Islet precursor cell (in vitro differentiated cells): Measurements from ENCODE around the gene SPTBN1.
"Not testable (repeated sequence)": the region's sequence is repeated elsewhere in the genome, so short reads cannot be mapped to it uniquely, and the experiment has no call there.

Experiments
- DNase-seq: peaks from one replicate; pipeline ENCODE4 v3.0.0-alpha.2; 2018

SPTBN1 gene

DNA sequence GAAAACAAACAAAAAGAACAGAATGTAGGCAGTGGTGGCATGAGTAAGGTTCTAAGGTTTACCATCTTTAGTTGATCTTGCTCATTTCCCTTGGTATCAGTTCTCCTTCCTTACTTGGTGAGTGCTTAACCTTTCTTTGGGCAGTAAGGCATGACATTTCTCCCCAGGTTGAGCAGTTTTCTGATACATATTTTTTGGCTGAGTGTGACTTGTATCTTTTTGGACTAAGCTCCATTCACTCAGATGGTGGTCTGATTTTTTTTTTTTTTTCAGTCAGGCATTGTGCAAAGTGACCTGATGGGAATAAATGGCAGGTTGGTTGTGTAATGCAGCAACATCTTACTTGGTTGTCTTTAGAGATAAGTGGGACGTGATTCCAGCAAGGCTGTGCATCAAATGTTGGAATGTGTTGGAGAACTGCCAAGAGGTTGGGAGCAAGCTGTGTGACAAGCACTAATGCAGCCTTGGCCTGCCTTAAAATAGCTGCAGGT, 15.1 kb downstream of the SPTBN1 start:
- no peak for DNase-seq

DNA sequence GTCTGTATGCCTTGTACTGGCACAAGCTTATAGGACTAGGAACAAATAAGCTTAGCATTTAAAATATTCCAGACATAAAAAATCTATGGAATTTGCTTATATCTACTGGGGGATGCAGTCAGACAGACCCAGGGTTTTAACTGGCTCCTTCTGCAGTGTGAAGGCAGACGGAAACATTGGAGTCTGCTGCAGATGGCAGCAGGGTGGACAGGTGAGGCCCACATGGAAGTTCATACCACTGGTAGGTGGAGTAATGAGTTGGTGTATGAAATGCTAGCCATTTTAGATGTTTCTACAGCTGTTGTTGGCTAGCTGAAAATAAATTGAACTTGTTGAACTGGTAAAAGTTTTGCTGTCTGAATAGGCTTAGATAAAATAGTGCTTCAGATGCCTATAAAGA, 17.7 kb downstream of the SPTBN1 start:
- no peak for DNase-seq

GRCh38 chr2:54475285-54475684, 19.2 kb downstream of the SPTBN1 start:
- no peak for DNase-seq

DNA sequence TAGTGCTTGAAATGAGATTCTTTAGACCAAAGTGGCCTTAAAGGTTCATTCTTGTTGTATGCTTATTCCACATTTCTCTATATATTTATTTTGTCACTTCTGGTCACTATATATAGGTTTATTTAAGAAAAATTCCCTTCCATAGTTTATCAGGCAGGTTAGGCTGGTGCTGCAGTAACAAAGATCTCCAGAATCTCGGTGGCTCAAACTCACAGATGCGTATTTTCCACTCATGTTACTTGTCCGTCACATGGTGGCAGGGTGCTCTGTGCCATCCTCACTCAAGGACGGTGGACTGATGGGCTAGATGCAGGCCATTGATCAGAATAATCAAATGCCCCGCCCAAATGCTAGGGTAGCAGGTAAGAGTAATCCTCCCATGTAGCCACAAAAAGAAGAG, 19.8 kb downstream of the SPTBN1 start:
- no peak for DNase-seq

DNA sequence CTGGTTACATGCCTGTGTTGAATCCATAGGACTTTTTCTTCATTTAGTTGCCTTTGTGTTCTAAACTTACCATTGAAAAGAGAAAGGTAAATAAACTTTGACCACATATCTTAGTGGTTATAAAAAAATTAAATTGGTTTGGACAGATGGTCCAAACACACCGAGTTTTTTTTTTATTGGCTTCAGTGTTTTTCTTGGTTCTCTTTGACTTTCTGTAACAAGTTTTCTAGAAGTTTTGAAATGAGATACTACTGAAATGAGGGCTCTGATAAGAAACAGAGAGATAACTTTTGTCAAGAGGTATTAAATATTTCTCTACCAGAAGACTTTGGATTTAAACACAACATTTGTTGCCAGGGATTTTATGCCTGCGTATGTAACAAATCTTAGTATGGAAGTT, 20.7 kb downstream of the SPTBN1 start:
- no peak for DNase-seq

- no peak for DNase-seq
These were observed 21.8 kb downstream of the SPTBN1 start for GRCh38 chr2:54477896-54478295.

DNA sequence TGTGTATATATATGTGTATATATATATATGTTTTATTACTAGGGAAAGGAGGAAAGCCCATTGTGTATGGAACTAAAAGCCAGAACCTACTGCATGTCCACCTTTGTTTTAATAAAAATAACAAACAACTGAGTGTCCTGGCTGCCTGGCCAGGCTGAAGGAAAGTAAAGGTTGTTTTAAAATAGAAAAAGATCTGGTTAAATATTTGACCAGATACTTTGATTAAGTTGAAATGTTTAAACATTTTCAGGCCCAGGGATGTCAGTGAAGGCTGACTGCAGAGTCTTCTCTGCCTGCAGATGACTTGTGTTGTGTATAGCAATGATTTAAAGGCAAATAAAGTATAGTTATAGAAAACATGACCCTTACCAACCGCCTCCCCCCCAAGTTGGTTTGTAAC, 22.8 kb downstream of the SPTBN1 start:
- DNase-seq: no peak

DNA sequence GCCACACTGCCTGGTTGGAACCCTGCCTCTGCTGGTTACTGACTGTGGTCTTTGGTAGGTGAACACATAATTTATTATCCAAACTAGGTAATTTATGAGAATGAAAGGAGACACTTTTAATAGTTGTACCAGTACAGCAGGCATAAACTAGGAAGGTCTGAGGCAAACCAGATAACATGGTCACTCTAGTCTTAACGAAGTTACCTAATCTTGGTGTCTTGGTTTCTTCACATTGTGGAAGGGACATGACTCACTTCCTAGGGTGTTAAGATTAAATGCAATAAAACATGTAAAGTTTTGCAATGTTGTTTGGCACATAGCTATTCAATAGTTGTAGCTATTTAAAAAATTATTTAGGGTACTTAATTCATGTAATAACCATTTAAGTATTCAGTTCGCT, 23.3 kb downstream of the SPTBN1 start:
- DNase-seq: no peak

- DNase-seq: no peak
These were observed 23.9 kb downstream of the SPTBN1 start for GRCh38 chr2:54480025-54480424.

DNA sequence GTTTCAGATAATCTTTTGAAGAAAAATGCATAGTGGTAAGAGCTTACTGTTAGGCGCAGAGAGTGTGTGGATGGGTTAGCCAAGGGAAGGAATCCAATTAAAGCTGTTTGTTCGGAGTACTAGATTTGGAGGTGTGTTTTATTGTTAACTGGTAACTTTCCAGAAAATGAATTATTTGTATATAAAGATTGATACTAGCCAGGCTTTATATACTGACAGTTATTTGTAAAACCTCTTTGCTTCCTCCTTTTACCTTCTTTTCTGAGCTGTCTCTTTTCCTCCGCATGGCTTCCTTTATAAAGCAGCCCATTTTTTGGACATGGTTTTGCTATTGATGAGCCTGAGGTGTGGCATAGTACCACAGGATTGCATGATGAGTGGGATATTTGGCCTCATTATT, 25.6 kb downstream of the SPTBN1 start:
- no peak for DNase-seq

- DNase-seq: peak; percentile 89
These were observed 26.6 kb downstream of the SPTBN1 start for GRCh38 chr2:54482715-54483114.

DNA sequence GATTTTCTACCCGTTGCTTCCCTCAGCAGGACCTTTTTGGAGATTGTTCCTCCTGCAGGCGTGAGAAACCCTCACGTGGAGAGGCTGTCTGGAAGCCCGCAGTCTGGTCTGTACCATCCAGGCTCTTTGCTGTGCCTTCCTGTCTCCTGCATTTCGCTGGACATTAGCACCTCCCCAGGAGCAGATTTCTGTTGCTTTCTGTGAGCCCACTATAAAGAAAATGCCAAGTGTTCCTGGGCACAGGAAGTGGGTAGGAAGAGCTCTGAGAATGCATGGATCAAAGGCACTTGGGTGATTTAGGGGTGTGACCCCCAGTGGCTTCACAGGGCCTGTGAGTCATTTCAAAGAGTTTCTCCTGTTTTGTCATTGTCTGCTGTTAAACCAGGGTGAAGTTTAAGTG, 27.3 kb downstream of the SPTBN1 start:
- DNase-seq: peak; percentile 85

GRCh38 chr2:54485756-54486155, 29.6 kb downstream of the SPTBN1 start:
- not testable (repeated sequence) for DNase-seq

DNA sequence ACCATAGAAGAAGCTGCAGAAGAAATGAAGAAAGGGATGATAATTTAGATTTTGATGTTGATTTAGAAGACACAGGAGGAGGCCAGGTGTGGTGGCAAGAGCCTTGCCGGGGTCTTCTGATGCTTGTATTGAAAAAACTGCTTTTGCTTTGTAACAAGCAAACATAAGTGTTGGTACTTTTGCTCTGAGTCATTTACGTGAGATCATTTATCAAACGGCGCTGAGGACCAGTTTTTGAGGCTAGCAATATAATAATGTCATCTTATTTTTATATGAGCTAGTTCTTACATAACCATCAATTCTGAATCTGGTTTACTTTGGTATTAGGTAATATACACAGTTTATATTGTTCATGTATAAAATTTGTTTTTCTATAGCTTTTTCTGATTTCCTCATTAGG, 30.6 kb downstream of the SPTBN1 start:
- DNase-seq: no peak

- no peak for DNase-seq
These were observed 34.7 kb downstream of the SPTBN1 start for GRCh38 chr2:54490863-54491262.

DNA sequence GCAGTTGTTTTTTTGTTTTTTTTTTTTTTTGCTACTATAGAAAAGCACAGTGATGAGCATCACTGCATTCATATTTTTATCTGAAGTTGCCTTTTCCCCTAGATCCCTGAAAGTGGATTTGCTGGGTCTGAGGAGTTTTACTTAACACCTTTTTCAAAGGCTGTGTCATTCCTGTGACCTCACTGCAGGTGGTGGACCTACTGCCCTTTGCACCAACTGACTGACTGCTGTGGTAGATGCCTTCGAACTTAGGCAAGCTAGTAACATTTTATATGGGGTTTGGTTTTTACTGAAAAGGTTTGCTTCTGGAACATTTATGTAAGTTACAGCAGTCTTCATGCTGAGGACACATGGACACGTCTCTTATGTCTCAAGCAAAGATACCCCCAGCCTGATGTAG, 36.2 kb downstream of the SPTBN1 start:
- no peak for DNase-seq

DNA sequence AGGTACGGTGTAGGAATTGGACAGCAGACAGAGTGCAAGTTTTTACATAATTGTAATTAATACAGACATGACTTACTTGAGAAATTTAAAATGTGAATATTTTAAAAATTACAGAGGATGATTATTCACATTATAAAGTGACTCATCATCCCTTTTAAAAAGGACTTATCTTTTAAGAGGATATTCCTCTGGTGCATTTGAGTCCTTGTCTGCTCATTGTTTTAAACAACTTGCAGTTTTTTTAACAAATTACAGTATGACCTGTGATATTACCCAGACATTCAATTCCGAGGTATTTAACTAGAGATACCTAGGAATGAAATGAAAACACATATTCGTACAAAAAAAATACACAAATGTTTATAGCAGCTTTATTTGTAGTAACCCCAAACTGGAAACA, 38.0 kb downstream of the SPTBN1 start:
- DNase-seq: no peak

DNA sequence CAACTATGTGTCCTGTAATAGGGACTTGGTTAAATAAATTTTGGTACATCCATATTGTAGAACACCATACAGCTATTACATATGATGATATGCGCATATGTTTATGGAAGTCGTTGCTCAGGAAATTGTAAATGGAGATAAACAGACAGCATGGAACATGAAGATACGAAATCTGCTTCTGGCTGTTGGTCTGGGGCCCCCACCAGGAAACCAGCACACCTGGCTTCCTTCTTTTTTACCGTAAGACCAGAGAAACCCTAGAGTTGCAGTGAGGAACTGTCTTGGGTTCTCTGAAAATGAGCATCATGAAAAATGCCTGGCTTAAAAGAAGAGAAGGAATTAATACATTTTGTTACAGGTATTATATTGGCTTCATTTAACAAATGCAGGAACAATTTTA, 40.8 kb downstream of the SPTBN1 start:
- no peak for DNase-seq

- no peak for DNase-seq
These were observed 41.9 kb downstream of the SPTBN1 start for GRCh38 chr2:54497763-54498680.

DNA sequence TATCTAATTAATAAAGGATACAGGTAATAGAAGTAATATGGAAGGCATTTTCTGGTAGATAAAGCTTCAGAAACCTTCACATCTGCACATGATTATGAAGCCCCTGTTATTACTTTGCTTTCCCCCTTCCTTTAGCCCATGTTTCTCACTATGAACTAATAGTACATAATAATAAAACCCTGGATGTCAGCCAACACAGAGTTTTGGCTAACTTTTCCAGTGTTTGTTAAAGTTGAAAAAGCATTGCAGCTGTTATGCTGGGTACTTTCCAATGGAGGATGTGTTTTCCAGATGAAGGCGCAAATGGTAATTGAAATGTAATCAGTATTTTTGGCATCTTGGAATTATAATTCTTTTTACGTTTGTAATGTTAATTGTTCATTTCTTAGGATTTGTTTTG, 43.5 kb downstream of the SPTBN1 start:
- no peak for DNase-seq

GRCh38 chr2:54500404-54501205, 44.5 kb downstream of the SPTBN1 start:
- no peak for DNase-seq

GRCh38 chr2:54502731-54503130, 46.6 kb downstream of the SPTBN1 start:
- DNase-seq: no peak

GRCh38 chr2:54503192-54503591, 47.1 kb downstream of the SPTBN1 start:
- DNase-seq: peak; percentile 74

GRCh38 chr2:54503828-54504227, 47.7 kb downstream of the SPTBN1 start:
- DNase-seq: no peak
